GM23248 (cell line): Measurements from ENCODE around the gene ZNF398. TPM values are rescaled to one million over a fixed set of nuclear protein-coding genes. Genes with fewer than 3 reads are reported as not detected.
"Not testable (repeated sequence)": the region's sequence is repeated elsewhere in the genome, so short reads cannot be mapped to it uniquely, and the experiment has no call there.

Experiments
- DNase-seq: peaks from one replicate; pipeline ENCODE4 v3.0.0-alpha.2; 2015
- H2AFZ ChIP-seq: fragments of 200-600 bp; sonication (generic); 2 replicates; pipeline ENCODE4 v1.6.1; 2016; ENCODE audit warnings: antibody characterized with exemption
- H3F3A ChIP-seq: fragments of 200-600 bp; sonication (generic); 2 replicates; pipeline ENCODE4 v1.6.1; 2016; ENCODE audit warnings: mild to moderate bottlenecking, antibody characterized with exemption, mixed run types; ENCODE audit not compliant: insufficient read depth
- H3K27ac ChIP-seq: fragments of 200-600 bp; sonication (generic); 2 replicates; pipeline ENCODE4 v1.5.1; 2016; ENCODE audit warnings: mild to moderate bottlenecking
- H3K27me3 ChIP-seq: fragments of 200-600 bp; sonication (generic); replicated peaks from 2 replicates; pipeline ENCODE4 v1.6.1; 2016; ENCODE audit warnings: mild to moderate bottlenecking; ENCODE audit not compliant: insufficient read depth
- H3K36me3 ChIP-seq: fragments of 200-600 bp; sonication (generic); 2 replicates; pipeline ENCODE4 v1.6.1; 2016; ENCODE audit warnings: low read depth, mild to moderate bottlenecking
- H3K4me1 ChIP-seq: fragments of 200-600 bp; sonication (generic); 2 replicates; pipeline ENCODE4 v1.6.1; 2016; ENCODE audit warnings: mild to moderate bottlenecking; ENCODE audit not compliant: insufficient read depth
- H3K4me2 ChIP-seq: fragments of 200-600 bp; sonication (generic); one replicate; pipeline ENCODE4 v1.6.1; 2016; ENCODE audit warnings: mild to moderate bottlenecking; ENCODE audit not compliant: unreplicated experiment
- H3K4me3 ChIP-seq: fragments of 200-600 bp; sonication (generic); 2 replicates; pipeline ENCODE4 v1.5.1; 2016; ENCODE audit warnings: mild to moderate bottlenecking
- H3K79me2 ChIP-seq: fragments of 200-600 bp; sonication (generic); 2 replicates; pipeline ENCODE4 v1.6.1; 2016; ENCODE audit warnings: mild to moderate bottlenecking; ENCODE audit not compliant: insufficient read depth
- H3K9ac ChIP-seq: fragments of 200-600 bp; sonication (generic); 2 replicates; pipeline ENCODE4 v1.6.1; 2016; ENCODE audit warnings: mild to moderate bottlenecking
- H3K9me2 ChIP-seq: fragments of 200-600 bp; sonication (generic); 2 replicates; pipeline ENCODE4 v1.6.1; 2016; ENCODE audit warnings: mixed run types, mild to moderate bottlenecking, moderate library complexity; ENCODE audit not compliant: insufficient read depth
- H3K9me3 ChIP-seq: fragments of 200-600 bp; sonication (generic); one replicate; pipeline ENCODE4 v1.6.1; 2017; ENCODE audit warnings: low read depth
- H4K20me1 ChIP-seq: fragments of 200-600 bp; sonication (generic); 2 replicates; pipeline ENCODE4 v1.6.0; 2016; ENCODE audit not compliant: insufficient read depth
- EZH2 ChIP-seq: fragments of 200-600 bp; sonication (generic); IDR thresholded peaks from 2 replicates; pipeline ENCODE4 v1.6.1; 2018; ENCODE audit warnings: antibody characterized with exemption, mild to moderate bottlenecking; ENCODE audit not compliant: insufficient read depth, poor library complexity, severe bottlenecking
- EZH2phosphoT487 ChIP-seq: fragments of 200-600 bp; sonication (generic); IDR thresholded peaks from 2 replicates; pipeline ENCODE4 v1.6.1; 2018; ENCODE audit warnings: antibody characterized with exemption, moderate library complexity, mild to moderate bottlenecking, low read depth; ENCODE audit not compliant: insufficient read depth
- WGBS, 2 experiments: methylation state at CpG; one replicate each; pipeline ENCODE4 v1.1.6; 2015 to 2017; ENCODE audit warnings: low lambda C conversion rate in 2 of 2, low coverage in 1 of 2; ENCODE audit errors: missing lambda C conversion rate in 2 of 2; 5-methylcytosine and 5-hydroxymethylcytosine counted together
- in situ Hi-C: fragments of 300-500 bp; cut with MboI; formaldehyde crosslinking; loops from 2 replicates; pipeline ENCODE4 v1.15.0; 2020
- polyA plus RNA-seq: library from polyadenylated mRNA; unstranded; fragments of >200 nt; fragmentation: Nextera tagmentation; extraction: Ambion mirVana; gene quantifications from 2 replicates; pipeline ENCODE4 v1.2.1, GENCODE V29; 2016
- total RNA-seq: library from RNA; depleted of rRNA; stranded (reverse); fragments of >200 nt; shearing (Covaris generic); gene quantifications from 2 replicates; pipeline ENCODE4 v1.2.3, GENCODE V29; 2014

Gene ZNF398
- total and polyA plus RNA-seq, 2 experiments from 2014 or later, result 6.7 to 12.5 TPM

- 78 to 82% methylated on average over 2 of the region's 2 CpGs for WGBS, 2 experiments
- Histone ChIP-seq H3K4me1 (peaks cover 3% of the 10 kb centered on the region; the same call in 1 of the 2 replicates), H3K27me3 (no peaks in the 10 kb centered on the region), H4K20me1 (no peaks in the 10 kb centered on the region), H3K9me3 (no peaks in the 10 kb centered on the region), H3F3A (peaks cover under 1% of the 10 kb centered on the region; the same call in 1 of the 2 replicates), H2AFZ (no peak overlapping the region), H3K27ac (no peak overlapping the region), H3K36me3 (peaks cover 20% of the 10 kb centered on the region; the same call in 1 of the 2 replicates), H3K4me3 (no peak overlapping the region), H3K9me2 (no peaks in the 10 kb centered on the region), H3K79me2 (peaks cover 12% of the 10 kb centered on the region), H3K9ac (no peak overlapping the region), H3K4me2 (no peak overlapping the region)
- no peak for TF ChIP-seq EZH2phosphoT487
- no peak for TF ChIP-seq EZH2
- no peak for DNase-seq
- in situ Hi-C loops, result no loop called here
Observed at GRCh38 chr7:149133028-149133710, 14.1 kb upstream of the ZNF398 start.

GRCh38 chr7:149136118-149136517 is 11.1 kb upstream of the ZNF398 start:
- peaks cover 8% of the 10 kb centered on the region; the same call in 1 of the 2 replicates for H3K36me3 ChIP-seq
- DNase-seq, result no peak
- no peaks in the 10 kb centered on the region for H3F3A ChIP-seq
- TF ChIP-seq EZH2phosphoT487 (no peak), EZH2 (no peak)
- no peaks in the 10 kb centered on the region for H3K27me3 ChIP-seq
- H2AFZ ChIP-seq, result no peak overlapping the region
- H3K9ac ChIP-seq, result no peak overlapping the region
- no peaks in the 10 kb centered on the region for H4K20me1 ChIP-seq
- no peaks in the 10 kb centered on the region for H3K9me2 ChIP-seq
- no peaks in the 10 kb centered on the region for H3K9me3 ChIP-seq
- in situ Hi-C loops, result no loop called here
- H3K79me2 ChIP-seq, result no peaks in the 10 kb centered on the region; the same call in 1 of the 2 replicates
- 97 to 98% methylated on average over 9 of the region's 9 CpGs for WGBS, 2 experiments
- H3K4me2 ChIP-seq, result no peak overlapping the region
- H3K4me3 ChIP-seq, result no peak overlapping the region
- H3K4me1 ChIP-seq, result no peaks in the 10 kb centered on the region
- H3K27ac ChIP-seq, result no peak overlapping the region

- Histone ChIP-seq H2AFZ (no peak overlapping the region), H3K4me3 (no peak overlapping the region), H3K27ac (no peak overlapping the region), H3K9me3 (no peaks in the 10 kb centered on the region), H3K27me3 (no peaks in the 10 kb centered on the region), H3K9me2 (no peaks in the 10 kb centered on the region), H3F3A (peaks cover 10% of the 10 kb centered on the region), H3K4me2 (no peak overlapping the region), H3K79me2 (peaks cover 5% of the 10 kb centered on the region), H3K36me3 (no peaks in the 10 kb centered on the region), H3K9ac (no peak overlapping the region), H4K20me1 (no peaks in the 10 kb centered on the region), H3K4me1 (no peaks in the 10 kb centered on the region)
- DNase-seq, result peak; percentile 21
- no peak for TF ChIP-seq EZH2
- TF ChIP-seq EZH2phosphoT487, result no peak
- in situ Hi-C loops, result no loop called here
- 88 to 89% methylated on average over 3 of the region's 3 CpGs for WGBS, 2 experiments
Observed at GRCh38 chr7:149140831-149141230, 6.4 kb upstream of the ZNF398 start.

GRCh38 chr7:149141893-149142292 is 5.4 kb upstream of the ZNF398 start:
- Histone ChIP-seq H3K9me2 (no peaks in the 10 kb centered on the region), H3F3A (peaks cover 12% of the 10 kb centered on the region), H3K4me1 (0 out of 2 replicates have a peak, but pooled peaks cover 3% of the 10 kb centered on the region), H3K79me2 (peaks cover 5% of the 10 kb centered on the region), H4K20me1 (no peaks in the 10 kb centered on the region), H3K4me3 (no peak overlapping the region), H3K9ac (no peak overlapping the region), H3K4me2 (no peak overlapping the region), H3K9me3 (no peaks in the 10 kb centered on the region), H2AFZ (no peak overlapping the region), H3K27me3 (no peaks in the 10 kb centered on the region), H3K36me3 (no peaks in the 10 kb centered on the region), H3K27ac (no peak overlapping the region)
- in situ Hi-C loops, result no loop called here
- TF ChIP-seq EZH2phosphoT487 (no peak), EZH2 (no peak)
- no peak for DNase-seq
- 83% methylated on average over 4 of the region's 4 CpGs for WGBS, 2 experiments

GRCh38 chr7:149144436-149144922 is 2.8 kb upstream of the ZNF398 start:
- H3K9ac ChIP-seq, H3K9me2 ChIP-seq, H3K4me2 ChIP-seq, H3K27ac ChIP-seq, H4K20me1 ChIP-seq, H3K9me3 ChIP-seq, H3K4me1 ChIP-seq, DNase-seq, H3K4me3 ChIP-seq, H3K27me3 ChIP-seq, H2AFZ ChIP-seq, in situ Hi-C loops, H3K36me3 ChIP-seq: not testable (repeated sequence)
- WGBS, 2 experiments, result 78 to 81% methylated on average over 14 of the region's 14 CpGs
- H3K79me2 ChIP-seq, result peaks cover 23% of the 10 kb centered on the region
- peaks cover 23% of the 10 kb centered on the region for H3F3A ChIP-seq
